Left renal pelvis (tissue), 4 donors: ENCODE results near the gene MIOX. TPM values are rescaled to one million over a fixed set of nuclear protein-coding genes. Genes with fewer than 3 reads are reported as not detected.

Source experiments
- DNase-seq, 4 donors: peaks; one replicate each; pipeline ENCODE4 v3.0.0-alpha.2; 2013; ENCODE audit warnings: low read depth in 4 of 4, low spot score in 3 of 4
- polyA plus RNA-seq, 4 donors: library from polyadenylated mRNA; unstranded; fragments of 120-200 nt; gene quantifications; one replicate each; pipeline ENCODE4 v1.2.1, GENCODE V29; 2013; ENCODE audit not compliant: insufficient read length in 4 of 4

The MIOX gene
- polyA plus RNA-seq, result 10 to 100 TPM in 1 of 4 donors, 1 to 10 TPM in 2, under 1 TPM in 1; 0.44 to 12.5 (median 6.1) TPM

DNA sequence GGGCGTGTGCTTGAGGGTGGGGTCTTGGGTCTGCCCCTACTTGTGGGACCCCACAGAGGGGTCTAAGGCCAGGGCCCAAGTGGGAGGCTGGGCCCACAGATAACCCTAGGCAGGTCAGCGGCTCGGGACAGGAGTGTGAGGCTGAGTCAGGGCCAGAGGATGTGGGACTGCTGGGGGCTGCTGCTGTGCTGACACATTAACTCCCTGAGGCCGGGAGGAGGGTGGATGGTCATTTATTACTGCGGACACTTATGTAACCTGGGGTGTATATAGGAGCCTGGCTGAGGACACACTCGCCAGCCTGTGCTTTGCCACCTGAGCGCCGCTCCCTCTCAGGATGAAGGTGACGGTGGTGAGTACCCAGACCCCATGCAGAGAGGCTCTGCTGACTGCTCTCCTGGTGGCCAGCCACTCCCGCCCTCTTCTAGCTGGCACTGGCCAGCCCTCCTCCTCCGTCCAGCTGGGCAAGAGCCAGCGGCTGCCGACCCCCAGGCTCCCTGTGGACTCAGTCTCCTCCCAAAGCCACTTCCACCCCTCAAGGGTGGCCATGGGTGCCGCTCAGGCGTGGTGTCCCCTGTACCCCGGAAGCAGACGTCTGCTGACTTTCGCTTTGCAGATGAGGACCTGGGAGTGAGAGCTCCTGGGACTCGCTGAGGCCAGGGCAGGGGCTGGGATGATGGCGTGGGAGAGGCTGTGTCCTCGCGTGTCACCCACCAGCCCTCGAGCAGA lies at the start of gene MIOX:
Gene MIOX, plus strand, starts transcription at position 299 of the 729 bp plus-strand sequence. Its CDS starts 39 bp downstream, at position 338.
- no peak for DNase-seq

DNA sequence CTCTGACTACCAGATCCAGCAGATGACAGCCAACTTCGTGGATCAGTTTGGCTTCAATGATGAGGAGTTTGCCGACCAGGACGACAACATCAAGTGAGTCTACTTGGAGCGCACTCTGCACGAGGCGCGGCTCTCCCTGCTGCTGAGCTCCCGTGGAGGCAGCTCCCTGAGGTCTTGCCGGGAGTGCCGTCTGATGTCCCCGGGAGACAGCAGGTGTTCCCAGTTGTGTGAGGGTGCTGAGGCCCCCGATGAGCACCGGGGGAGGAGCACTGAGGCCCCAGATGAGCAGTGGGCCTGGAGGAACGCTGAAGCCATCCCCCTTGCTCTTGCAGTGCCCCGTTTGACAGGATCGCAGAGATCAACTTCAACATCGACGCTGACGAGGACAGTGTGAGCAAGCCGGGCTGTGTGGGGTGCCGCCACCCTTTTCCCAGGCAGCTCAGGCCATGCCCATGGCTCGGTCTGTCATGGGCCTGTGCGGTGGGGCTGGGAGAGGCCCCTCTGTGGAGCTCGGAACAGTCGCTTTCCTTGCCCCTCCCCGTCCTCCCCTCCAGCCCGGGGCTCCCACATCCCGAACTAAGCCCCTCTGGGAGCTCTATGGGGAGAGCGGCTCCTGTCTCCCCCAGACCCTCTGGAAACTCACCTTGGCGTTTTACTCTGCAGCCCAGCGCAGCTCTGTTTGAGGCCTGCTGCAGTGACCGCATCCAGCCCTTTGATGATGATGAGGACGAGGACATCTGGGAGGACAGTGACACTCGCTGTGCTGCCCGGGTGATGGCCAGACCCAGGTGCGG lies 49.0 kb upstream of the MIOX start:
- DNase-seq, result no peak

DNA sequence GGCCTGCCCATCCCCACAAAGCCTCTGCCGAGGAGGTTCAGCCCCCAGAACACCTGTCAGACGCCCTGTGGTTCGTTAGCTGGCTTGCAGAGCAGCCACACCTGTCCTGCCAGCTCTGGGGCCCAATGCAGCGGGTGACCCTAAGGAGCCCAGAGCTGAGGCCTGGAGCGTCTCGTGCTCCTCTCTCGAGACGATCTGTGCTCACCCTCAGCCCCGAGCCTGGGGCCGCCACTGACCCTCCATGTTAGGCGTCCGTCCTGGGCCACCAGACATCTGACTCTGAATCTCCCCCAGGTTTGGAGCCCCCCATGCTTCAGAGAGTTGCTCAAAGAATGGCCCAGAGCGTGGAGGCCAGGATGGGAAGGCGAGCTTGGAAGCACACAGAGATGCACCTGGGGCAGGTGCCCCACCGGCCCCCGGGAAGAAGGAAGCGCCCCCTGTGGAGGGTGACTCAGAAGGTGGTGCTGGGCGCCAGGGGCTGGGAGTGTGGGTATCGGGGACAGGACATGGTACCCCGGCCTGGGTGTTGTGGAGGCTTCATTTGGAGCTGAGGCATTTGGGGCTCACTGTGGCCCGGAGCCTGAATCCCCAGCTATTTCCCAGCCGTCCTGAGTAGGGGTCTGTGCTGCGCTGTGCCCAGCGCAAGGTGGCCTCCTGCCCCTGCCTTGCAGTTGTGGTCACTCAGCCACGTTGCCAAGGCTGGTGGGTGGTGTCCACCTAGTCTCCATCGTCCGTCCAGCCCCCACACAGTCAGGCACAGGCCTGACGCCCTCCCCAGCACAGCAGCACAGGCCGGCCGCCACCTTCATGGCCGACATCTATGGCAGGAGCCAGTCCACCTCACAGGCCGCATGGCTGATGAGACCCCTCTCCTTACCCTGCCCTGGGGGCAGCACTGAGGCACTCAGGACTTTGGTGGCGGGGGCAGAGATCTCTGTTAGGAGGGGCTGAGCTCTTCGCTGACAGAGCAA lies 48.1 kb upstream of the MIOX start:
- no peak for DNase-seq

DNA sequence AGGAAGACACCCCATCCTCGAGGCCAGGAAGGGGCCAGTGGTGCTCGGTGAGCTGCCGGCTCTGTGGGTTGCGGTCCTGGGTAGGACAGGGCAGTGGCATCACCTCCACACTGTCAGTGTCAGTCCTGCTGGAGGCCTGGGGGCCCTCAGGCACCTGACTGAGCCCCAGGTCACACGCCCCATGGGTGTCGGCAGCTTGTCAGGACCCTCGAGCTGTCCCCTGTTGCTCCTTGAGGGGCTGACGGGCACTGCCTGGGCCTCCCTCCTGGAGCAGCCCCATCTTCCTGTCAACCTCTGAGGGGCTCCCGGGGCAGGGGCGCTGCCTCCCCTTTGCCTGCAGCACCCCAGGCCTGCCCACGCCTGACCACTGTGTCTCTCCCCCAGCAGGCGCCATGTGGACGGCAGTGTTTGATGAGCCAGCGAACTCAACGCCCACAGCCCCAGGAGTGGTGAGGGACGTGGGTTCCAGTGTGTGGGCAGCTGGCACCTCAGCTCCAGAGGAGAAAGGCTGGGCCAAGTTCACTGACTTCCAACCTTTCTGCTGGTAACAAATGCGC lies 47.3 kb upstream of the MIOX start:
- no peak for DNase-seq

DNA sequence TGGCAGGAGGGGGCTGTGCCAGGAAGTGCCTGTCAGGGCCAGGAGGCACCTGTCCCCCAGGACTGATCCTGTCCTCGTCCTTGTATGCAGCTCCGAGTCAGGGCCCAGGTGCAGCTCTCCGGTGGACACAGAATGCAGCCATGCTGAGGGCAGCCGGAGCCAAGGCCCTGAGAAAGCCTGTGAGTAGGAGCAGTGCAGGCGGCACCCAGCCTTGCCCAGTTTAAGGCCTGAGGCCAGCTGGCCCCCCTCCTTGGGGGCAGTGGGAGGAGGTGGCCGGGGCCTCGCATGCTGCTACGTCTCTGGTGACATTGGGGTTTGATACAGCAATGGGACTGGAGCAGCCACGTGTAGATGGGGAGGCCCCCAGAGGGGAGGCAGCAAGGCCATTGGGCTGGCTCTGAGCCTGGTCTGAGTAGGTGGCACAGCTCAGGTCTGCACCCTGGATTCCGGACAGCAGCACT lies 46.8 kb upstream of the MIOX start:
- no peak for DNase-seq

DNA sequence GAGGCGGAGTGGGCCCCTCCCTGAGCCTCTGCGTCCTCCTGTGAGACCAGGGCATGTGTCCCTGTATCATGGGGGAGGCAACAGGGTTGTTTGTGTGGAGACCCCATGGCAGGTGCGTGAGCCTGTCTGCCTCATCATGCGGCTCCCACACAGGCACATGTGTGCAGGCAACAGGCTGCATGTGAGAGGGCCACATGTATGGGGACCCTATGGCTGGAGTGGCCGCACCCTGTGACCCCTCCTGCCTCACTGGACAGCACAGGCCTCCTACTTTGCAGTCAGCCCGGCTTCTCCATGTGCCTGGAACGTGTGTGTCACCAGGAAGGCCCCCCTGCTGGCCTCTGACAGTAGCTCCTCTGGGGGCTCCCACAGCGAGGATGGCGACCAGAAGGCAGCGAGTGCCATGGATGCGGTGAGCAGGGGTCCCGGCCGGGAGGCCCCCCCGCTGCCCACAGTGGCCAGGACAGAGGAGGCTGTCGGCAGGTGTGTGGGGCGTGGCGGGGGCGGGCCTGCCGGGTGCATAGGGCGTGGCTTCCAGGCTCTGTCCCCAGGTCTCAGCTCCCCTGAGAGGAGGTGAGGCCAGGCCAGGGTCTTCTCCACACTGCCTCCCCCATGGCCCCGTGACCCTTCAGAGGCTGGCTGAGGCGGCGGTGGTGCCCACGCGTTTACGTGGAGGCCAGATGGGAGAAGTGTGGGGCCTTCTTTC lies 46.0 kb upstream of the MIOX start:
- DNase-seq, result no peak

DNA sequence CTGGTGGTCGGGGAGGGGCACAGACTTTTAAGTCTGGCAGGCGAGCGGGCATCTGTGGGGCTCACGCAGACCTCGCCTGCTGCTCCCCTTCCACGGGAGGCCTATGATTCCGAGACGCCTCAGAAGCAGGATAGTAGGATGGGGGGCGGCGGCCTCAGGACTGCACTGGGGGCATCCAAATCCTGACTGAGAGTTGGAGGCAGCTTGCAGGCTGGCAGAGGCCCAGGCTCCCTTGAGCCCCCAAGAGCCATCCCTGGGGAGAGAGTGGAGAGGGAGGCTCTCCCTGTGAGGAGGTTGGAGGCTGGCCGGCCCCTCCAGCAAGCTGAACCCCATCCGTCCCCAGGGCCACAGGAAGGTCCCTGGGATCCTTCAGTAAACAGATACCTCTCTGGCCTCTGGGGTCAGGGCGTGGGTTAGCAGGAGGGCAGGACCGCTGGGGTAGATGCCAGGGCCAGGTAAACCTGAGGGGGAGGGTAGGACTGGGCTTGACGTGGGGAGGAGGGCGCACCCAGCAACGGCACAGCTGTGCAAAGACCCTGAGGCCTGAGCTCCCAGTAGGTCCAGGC lies 45.1 kb upstream of the MIOX start:
- no peak for DNase-seq

DNA sequence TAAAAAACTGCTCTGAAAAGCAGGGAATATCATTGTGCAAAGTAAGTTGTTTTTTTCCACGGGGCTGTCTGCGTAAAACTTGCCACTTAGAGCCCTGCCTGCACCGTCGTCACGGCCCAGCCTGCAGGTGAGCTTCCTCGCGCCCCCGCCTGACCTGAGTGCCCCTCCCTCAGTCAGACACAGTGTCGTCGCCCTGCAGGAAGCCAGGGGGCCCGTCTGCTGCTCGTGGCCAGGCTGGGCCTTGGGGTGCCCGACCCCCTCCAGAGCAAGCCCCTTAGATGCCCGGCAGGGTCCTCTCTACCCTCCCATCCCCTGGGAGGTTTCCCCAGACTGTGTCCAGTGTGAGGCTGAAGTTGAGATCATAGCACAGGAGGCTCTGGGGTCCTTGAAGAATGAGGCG lies 43.5 kb upstream of the MIOX start:
- DNase-seq, result no peak

DNA sequence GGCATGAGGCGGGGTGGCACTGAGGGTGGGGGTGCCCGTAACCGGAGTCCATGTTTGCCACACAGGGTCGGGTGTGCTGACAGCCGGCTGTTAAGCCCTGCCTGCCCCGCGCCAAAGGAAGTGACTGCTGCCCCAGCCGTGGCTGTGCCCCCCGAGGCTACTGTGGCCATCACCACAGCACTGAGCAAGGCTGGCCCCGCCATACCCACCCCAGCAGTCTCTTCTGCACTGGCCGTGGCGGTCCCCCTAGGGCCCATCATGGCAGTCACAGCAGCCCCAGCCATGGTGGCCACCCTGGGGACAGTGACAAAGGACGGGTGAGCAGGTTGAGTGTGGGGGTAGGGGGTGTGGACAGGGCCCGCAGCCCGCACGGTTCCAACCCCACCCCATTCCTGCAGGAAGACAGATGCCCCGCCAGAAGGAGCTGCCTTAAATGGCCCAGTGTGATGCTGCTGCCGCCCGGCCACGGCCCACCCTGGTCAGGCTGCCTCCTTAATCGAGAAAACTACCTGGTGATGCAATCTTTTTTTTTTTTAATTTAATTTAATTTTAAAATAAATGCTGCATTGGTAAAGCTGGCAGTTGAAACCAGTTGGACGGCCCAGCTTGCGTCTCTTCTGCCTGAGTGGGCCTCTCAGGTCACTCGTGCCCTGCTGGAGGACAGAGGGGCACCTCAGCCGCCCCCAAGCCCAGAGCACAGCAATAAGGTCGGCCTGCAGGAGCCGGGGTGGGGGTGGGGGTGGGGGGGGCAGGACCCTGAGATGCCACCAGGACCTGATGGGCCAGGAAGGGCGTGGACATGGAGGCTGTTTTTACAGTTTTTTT lies 42.6 kb upstream of the MIOX start:
- no peak for DNase-seq

DNA sequence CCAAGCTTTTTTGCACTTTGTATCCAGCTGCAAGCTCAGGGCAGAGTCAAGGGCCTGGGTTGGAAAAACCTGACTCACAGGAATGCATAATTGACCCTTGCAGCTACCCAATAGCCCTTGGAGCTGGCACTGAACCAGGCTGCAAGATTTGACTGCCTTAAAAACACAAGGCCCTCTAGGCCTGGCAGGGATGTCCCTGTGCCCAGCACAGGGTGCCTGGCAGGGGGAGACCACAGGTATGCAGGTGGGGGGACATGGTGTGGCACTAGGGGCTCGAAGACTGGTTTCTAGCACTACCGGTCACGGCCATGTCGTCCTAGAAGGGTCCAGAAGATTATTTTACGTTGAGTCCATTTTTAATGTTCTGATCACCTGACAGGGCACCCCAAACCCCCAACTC lies 42.0 kb upstream of the MIOX start:
- peak in 1 of 4 donors; percentile 10 for DNase-seq

DNA sequence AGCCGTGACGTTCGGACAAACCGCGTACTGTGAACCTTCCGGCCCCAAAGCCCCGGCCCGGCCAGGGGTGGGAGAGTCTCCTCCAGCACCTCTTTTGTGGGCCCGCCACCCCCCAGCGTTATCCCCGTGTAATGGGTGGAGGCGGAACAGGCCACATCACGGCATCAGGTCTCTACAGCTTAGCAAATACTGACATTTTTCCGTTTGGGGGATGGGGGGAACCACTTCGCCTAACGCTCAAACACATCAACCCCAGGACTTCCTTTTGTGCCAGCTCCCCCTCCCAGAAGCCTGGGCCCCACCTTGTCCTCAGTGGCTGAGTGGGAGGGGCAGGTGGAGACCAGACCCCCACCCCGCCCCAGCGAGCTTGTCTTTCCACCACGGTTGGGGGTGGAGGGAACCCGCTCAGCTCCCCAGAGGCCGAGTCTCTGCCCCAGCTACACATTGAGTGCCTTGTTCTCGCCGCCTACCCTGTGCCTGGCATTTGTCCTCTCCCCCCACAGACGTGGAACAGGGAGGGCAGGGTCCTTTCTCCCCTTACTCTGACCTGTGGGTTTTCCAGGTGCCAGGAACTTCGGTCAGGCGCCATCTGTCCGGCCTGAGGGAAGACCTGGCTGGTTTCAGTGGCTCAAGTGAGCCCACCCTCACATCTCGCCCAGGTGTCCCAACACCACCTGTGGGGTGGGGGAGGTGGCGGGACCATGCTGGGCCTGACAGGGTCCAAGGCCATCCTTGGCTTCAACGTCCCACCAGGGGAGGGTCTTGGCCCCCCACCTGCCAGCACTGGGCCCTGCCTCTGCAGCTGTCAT lies 41.4 kb upstream of the MIOX start:
- no peak for DNase-seq

DNA sequence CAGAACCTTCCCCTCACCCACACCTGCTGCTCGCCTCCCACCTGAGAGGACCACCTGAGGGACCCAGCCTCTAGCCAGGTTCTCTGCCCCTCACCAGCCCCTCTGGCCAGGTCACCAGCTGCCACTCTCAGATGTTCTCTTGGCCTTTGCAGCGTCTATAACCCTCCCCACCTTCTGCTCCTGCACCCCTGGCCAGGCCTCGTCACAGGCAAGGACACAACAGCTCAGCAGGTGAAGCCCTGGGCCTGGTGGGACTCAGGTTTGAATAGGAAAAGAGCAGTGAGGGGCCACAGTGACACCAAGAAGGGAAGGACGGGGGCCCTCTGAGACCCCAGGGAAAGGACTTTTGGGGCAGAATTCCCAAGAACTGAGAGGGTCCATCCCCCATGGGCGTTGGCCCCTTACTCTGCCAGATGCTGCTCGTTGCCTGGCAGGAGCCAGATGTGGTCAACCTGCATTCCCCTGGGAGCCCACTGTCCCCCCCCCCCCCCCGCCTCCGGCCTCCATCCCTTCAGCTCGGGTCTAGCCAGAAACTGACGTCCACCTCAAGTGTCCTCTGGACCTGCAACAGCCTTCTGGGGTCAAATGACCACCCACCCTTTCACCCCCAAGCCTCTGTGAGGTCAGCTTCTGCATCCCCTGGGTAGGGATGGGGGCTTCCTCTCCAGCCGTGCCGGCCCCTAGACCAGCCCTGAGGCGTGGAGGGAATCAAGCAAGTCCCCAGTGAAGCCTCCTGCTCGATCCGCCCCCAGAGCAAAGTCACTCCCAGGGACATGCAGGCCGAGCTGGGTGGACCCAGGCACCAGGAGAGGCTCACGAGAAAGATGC lies 40.6 kb upstream of the MIOX start:
- DNase-seq, result no peak

DNA sequence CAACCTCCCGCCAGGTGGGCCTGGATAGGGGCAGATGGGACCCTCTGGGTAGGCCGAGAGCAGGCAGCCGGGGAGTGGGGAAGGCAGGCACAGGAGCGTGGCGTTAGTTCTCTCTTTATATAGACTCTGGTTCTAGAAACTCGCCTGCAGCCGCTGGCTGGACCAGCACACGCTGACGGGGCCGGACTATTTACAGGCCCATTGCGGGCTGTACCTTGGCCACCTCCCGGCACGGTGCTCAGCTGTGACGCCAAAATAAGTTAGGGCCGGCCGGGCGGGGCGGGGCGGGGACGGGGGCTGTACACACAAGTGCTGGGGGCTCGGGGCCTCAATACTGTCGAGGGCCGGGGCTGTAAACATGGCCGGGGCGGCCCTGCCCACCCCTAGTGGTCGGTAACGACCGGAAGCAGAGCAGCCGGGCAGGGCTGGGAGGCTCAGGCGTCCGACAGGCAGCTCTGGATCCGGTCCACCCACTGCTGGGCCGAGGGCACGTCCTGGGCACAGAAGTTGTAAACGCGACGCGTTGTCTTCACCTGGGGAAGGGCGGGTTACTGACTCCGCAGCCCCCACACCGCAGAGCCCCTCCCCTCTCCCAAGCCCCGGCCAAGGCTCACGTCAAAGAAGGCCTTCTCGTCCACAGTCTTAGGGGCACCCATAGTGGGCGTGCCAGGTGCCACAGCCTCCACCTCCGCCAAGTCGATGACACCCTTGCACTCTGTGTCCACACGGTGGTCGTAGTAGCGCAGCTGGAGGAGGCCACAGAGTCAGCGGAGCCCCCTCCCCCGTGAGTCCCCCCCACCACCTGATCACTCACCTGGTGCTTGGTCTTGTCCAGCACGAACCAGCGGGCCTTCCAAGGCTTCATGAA lies 39.7 kb upstream of the MIOX start:
- no peak for DNase-seq

DNA sequence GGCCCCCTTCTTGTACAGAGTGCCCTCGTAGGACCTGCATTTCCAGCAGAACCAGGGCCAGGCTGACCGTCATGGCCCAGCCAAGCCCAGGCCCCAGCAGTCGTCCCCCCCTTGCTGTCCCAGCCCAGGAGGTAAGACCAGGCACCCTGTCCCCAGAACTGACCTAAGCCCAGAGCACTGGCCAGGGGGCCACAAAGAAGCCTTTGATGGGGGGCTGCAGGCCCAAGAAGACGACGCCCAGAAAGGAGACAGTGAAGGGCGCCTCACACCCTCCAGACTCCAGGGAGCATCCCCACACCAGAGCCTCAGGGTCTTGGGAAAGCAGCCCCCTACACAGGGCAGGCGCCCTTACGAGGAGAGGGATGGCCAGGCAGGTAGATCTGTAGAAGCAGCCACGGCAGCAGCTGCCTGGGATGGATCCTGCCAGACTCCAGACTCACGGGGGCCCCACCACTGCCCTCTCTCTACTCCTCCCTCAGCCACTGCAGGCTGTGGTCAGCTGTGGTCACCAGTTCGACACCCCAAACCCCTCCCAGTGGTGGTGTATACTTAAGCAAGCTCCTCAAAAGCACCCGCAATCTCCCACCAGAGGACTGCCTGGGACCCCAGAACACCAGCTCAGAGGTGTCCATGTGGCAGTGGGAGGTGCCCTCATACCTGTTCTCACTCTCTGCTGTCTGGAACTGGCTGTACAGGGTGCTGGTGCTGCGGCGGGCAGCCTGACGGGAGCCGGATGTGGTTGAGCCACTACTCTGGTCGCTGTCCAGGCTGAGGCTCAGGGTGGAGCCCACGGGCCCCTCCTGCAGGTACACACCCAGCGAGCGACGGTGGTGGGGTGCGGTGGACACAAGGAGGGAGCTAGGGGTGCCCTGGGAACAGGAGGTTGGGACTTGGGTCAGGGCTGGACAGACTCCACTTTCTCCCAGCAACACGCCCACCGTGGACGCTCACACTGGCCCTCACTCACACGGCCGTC lies 38.8 kb upstream of the MIOX start:
- no peak for DNase-seq

DNA sequence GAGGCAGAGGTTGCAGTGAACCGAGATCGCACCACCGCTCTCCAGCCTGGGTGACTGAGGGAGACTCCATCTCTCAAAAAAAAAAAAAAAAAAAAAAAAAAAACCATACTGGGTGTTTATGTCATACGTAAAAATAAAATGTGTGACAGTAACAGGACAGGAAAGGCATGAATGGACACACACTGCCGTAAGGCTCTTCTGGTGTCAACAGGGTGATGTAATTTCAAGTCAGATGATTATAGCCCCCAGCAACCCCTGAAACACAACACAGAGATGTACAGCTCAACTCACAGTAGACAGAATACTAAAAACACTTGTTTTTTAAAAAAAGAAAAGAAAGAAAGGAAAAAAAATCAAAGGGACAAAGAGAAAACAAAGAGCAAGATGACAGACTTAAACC lies 34.0 kb upstream of the MIOX start:
- DNase-seq, result no peak
